NCI-H2196 treated with DMSO at 0.1 percent for 48 hours (cell line): ENCODE data around the gene CPB2.

Source experiments
- DNase-seq: peaks from one replicate; lab custom pipeline; 2025; ENCODE audit not compliant: unreplicated experiment; lab: John Stamatoyannopoulos, UW

Gene CPB2

GRCh38 chr13:46104868-46105267 lies at the start of gene CPB2:
CPB2 (minus strand) TSS chr13:46105033; CDS start chr13:46105009, 24 bp downstream.
- DNase-seq = no peak

- no peak for DNase-seq
Measured at GRCh38 chr13:46154136-46154801, 49.4 kb upstream of the CPB2 start.

GRCh38 chr13:46152627-46153328 lies 47.9 kb upstream of the CPB2 start:
- DNase-seq = no peak

GRCh38 chr13:46150134-46150693 lies 45.4 kb upstream of the CPB2 start:
- no peak for DNase-seq

GRCh38 chr13:46149272-46150133 lies 44.7 kb upstream of the CPB2 start:
- DNase-seq = no peak

- no peak for DNase-seq
Measured at GRCh38 chr13:46146898-46147297, 42.1 kb upstream of the CPB2 start.

- DNase-seq = no peak
Measured at GRCh38 chr13:46145950-46146349, 41.1 kb upstream of the CPB2 start.

GRCh38 chr13:46145135-46145534 lies 40.3 kb upstream of the CPB2 start:
- no peak for DNase-seq

GRCh38 chr13:46143184-46143701 lies 38.4 kb upstream of the CPB2 start:
- DNase-seq = peak; percentile 14

GRCh38 chr13:46142776-46143175 lies 37.9 kb upstream of the CPB2 start:
- DNase-seq = no peak

- DNase-seq = no peak
Measured at GRCh38 chr13:46140044-46140443, 35.2 kb upstream of the CPB2 start.

GRCh38 chr13:46137627-46138317 lies 32.9 kb upstream of the CPB2 start:
- no peak for DNase-seq

GRCh38 chr13:46136688-46137087 lies 31.9 kb upstream of the CPB2 start:
- DNase-seq = no peak

- DNase-seq = peak; percentile 6
Measured at GRCh38 chr13:46134961-46135522, 30.2 kb upstream of the CPB2 start.

- no peak for DNase-seq
Measured at GRCh38 chr13:46134494-46134893, 29.7 kb upstream of the CPB2 start.

- DNase-seq = no peak
Measured at GRCh38 chr13:46132109-46132508, 27.3 kb upstream of the CPB2 start.

GRCh38 chr13:46131705-46132104 lies 26.9 kb upstream of the CPB2 start:
- no peak for DNase-seq

GRCh38 chr13:46129955-46130618 lies 25.3 kb upstream of the CPB2 start:
- no peak for DNase-seq

- no peak for DNase-seq
Measured at GRCh38 chr13:46129124-46129523, 24.3 kb upstream of the CPB2 start.
